ENCODE data around the gene COL18A1.
"Not testable (repeated sequence)": the region's sequence is repeated elsewhere in the genome, so short reads cannot be mapped to it uniquely, and the experiment has no call there.

Gene COL18A1

GRCh38 chr21:45528981-45529784 is 124.2 kb downstream of the COL18A1 start:
- H3K4me3 ChIP-seq (ENCODE audit: low read depth, low read length), result no peak overlapping the region
- no peak for TF ChIP-seq CTCF (IDR thresholded peaks at IDR 0.05; ENCODE audit: low read depth, low read length, missing control alignments)
- in situ Hi-C loops (cut with HindIII; ENCODE audit: low sequenced_read_pairs), result no loop called here
- DNase-seq (ENCODE audit: low read depth), result no peak

- DNase-seq (ENCODE audit: low read depth), result no peak
- TF ChIP-seq CTCF (IDR thresholded peaks at IDR 0.05; ENCODE audit: low read depth, low read length, missing control alignments), result no peak
- in situ Hi-C loops (cut with HindIII; ENCODE audit: low sequenced_read_pairs), result no loop called here
- no peak overlapping the region for H3K4me3 ChIP-seq (ENCODE audit: low read depth, low read length)
Measured at GRCh38 chr21:45529785-45530422, 124.9 kb downstream of the COL18A1 start.

- DNase-seq (ENCODE audit: low read depth), result no peak
- no peak overlapping the region for H3K4me3 ChIP-seq (ENCODE audit: low read depth, low read length)
- in situ Hi-C loops (cut with HindIII; ENCODE audit: low sequenced_read_pairs), result no loop called here
- TF ChIP-seq CTCF (IDR thresholded peaks at IDR 0.05; ENCODE audit: low read depth, low read length, missing control alignments), result no peak
Measured at GRCh38 chr21:45530423-45531113, 125.6 kb downstream of the COL18A1 start.

- in situ Hi-C loops (cut with HindIII; ENCODE audit: low sequenced_read_pairs); DNase-seq (ENCODE audit: low read depth): not testable (repeated sequence)
Measured at GRCh38 chr21:45531114-45531392, 126.1 kb downstream of the COL18A1 start.

GRCh38 chr21:45531393-45532215 is 126.6 kb downstream of the COL18A1 start:
- no peak for TF ChIP-seq CTCF (IDR thresholded peaks at IDR 0.05; ENCODE audit: low read depth, low read length, missing control alignments)
- in situ Hi-C loops (cut with HindIII; ENCODE audit: low sequenced_read_pairs), result no loop called here
- H3K4me3 ChIP-seq (ENCODE audit: low read depth, low read length), result no peak overlapping the region
- no peak for DNase-seq (ENCODE audit: low read depth)

More at GRCh38 chr21:45531114-45531392, 126.1 kb downstream of the COL18A1 start:
- H3K4me3 ChIP-seq (ENCODE audit: low read depth, low read length), result not testable (repeated sequence)

GRCh38 chr21:45532826-45533360 is 127.9 kb downstream of the COL18A1 start:
- no peak overlapping the region for H3K4me3 ChIP-seq (ENCODE audit: low read depth, low read length)
- DNase-seq (ENCODE audit: low read depth), result no peak
- no peak for TF ChIP-seq CTCF (IDR thresholded peaks at IDR 0.05; ENCODE audit: low read depth, low read length, missing control alignments)
- in situ Hi-C loops (cut with HindIII; ENCODE audit: low sequenced_read_pairs), result no loop called here

Measured in astrocyte of the cerebellum (primary cell).